Activated CD8-positive, alpha-beta memory T cell treated with anti-CD3 and anti-CD28 coated beads, Interleukin-2, amount 50 U/mL, for 24 hours (primary cell): ENCODE data around the gene TBC1D24.

Experiments used
- DNase-seq: peaks from one replicate; pipeline ENCODE4 v3.0.0-alpha.2; 2020; ENCODE audit errors: extremely low read depth

TBC1D24 gene

DNA sequence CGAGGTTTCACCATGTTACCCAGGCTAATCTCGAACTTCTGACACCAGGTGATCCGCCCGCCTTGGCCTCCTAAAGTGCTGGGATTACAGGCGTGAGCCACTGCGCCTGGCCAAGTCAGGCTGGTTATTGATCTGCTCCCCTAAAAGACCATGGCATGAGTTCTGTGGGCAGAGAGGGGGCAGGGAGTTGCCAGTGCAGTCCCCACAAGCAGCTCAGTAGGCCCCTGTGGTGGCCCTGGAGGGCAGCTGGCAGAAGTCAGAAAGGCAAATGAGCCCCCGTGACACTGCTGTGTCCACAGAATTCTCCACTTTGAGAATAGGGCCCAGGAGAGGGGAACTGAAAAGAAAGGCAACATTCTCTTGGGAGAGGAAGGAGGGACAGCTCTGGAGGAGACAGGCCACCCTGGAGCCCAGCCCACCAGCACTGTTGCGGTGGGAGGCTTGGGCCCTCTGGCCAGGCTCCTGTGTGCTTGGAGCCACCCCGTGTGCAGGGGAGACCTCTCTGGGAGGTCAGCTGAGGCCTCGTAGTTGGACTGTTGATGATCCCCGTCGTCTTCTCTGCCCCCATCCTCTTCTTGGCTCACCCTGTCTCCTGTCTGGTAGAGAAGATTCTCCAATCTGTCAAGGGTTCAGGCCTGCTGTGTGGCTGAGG, 43.2 kb downstream of the TBC1D24 start:
- no peak for DNase-seq

DNA sequence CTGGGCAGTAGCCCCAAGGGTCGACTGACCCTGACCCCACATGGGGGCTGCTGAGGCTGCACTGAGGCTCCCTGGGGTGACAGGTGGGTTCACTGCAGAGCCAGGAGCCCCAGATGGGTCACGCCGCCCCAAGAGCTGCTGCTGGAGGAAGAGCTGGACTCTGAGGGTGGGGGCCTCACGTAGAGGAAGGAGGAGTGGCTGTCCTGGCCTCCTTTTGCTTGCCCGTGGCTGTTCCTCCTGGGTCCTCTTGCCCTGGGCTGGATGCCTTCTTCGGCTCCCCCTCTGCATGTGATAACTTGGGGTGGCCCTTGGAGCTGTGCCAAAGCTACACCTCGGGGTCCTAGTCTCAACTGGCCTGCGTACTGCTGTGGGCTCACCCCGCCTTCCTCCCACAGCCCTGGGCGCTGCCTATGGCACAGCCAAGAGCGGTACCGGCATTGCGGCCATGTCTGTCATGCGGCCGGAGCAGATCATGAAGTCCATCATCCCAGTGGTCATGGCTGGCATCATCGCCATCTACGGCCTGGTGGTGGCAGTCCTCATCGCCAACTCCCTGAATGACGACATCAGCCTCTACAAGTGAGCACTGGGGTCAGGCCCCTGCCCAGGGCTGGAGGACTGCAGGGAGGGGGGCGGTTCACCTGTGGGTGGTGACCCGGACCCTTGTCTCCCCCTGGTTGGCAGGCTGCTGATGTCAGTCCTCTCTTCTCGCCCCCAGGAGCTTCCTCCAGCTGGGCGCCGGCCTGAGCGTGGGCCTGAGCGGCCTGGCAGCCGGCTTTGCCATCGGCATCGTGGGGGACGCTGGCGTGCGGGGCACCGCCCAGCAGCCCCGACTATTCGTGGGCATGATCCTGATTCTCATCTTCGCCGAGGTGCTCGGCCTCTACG, 44.1 kb downstream of the TBC1D24 start:
- no peak for DNase-seq

DNA sequence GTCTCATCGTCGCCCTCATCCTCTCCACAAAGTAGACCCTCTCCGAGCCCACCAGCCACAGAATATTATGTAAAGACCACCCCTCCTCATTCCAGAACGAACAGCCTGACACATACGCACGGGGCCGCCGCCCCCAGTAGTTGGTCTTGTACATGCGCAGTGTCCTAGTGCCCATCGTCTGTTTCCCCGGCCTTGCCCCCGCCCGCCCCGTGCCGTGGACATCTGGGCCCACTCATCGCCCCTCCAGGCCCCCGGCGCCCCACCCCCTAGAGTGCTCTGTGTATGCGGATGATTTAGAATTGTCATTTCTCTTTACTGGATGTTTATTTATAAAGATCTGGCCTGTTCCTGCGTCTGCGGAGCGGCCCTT, 44.8 kb downstream of the TBC1D24 start:
- no peak for DNase-seq

DNA sequence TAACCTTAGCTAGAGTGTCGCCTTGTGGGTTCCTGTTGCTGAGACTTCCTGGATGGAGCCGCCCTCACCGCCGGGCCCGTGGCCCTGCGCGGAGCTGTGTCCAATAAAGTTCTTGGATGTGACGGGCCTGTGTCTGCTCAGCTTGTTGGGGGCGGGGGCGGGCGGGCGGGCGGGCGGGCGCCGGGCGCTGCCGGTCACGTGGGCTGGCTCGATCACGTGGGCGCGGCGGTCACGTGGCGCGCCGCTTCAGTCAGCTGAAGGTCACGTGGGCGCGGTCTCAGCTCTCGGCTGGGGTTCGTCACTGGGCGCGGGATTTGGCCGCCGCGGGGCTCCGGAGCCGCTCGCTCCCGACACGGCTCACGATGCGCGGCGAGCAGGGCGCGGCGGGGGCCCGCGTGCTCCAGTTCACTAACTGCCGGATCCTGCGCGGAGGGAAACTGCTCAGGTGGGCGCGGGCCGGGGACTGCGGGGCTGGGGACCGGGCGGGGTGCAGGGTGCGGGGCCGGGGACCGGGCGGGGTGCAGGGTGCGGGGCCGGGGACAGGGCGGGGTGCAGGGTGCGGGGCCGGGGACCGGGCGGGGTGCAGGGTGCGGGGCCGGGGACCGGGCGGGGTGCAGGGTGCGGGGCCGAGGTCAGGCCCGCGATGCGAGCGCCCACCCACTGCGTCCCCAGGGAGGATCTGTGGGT, 45.3 kb downstream of the TBC1D24 start, which contains the start of gene AMDHD2:
Gene AMDHD2, plus strand, starts transcription at position 275 of the 687 bp plus-strand sequence. Its CDS starts 88 bp downstream, at position 363.
- DNase-seq, result no peak

DNA sequence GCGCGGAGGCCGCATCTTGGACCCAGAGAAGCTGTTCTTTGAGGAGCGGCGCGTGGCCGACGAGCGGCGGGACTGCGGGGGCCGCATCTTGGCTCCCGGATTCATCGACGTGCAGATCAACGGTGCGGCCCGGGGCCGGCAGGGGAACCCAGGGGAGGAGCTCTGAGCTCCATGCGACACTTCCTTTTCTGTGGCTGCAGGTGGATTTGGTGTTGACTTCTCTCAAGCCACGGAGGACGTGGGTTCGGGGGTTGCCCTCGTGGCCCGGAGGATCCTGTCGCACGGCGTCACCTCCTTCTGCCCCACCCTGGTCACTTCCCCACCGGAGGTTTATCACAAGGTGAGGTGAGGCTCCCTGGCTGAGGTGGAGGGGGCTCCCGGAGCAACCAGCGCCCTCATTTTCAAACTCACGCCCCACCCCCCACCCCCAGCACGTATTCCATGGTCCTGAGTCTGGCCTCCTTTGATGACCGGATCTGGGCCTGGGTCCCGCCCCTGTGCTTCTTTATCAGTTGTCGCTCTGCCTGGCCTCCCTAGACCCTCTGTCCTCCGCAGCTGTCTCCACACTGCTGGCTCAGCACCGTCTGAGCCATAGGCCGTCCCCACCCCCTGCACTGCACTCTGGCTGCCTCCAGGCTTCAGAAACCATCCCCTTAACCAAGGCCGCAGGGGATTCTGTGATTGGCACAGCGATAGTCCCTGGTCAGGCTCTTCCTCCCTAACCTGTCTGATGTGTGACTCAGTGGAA, 46.0 kb downstream of the TBC1D24 start:
- no peak for DNase-seq

DNA sequence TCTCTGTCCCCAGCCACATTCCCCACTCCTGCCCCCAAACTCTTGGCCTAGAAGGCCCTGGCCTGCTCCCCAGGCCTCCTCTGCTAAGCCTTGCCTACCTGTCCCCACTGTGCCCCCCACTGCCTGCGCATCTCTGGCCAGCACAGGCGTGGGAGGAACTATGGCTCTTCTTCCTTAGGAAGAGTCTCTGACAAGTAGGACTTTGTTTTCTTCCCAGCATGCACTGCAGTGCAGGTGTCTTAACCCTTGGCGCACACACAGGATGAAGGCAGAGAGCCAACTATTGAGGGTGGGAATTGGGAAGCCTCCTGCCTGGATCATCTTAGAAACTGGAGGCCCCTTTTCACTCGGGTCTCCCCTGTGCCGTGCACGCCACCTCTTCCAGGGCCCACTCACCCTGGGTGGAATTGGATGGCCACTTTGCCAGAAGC, 48.9 kb downstream of the TBC1D24 start:
- DNase-seq, result no peak

DNA sequence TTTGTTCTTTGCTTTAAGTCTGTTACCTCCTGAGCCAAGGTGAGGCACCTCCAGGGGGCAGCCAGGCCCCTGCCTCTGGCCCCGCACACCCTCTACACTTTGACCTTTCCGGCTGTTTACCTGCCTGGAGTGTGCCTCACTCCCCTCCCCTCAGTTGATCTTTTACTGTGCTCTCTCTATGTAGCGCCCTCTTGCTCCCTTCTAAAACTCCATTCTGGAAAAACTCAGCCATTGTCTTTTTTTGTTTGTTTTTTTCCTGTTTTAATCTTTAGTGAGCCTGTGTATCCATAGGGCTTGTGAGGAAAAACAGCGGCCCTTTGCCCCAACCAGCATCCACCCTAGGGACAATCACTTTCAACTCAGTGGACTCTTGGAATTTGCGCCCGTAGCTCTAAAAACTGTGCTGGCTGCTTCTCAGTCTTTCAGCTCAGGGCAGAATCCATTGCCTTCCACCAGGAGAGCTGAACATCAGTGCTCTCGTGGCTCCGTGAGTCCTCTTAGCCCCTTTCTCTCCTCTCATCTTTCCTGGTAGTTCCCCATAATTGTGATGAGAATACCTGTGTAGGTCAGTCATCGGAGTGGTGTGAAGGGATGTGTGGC, 49.5 kb downstream of the TBC1D24 start:
- no peak for DNase-seq

DNA sequence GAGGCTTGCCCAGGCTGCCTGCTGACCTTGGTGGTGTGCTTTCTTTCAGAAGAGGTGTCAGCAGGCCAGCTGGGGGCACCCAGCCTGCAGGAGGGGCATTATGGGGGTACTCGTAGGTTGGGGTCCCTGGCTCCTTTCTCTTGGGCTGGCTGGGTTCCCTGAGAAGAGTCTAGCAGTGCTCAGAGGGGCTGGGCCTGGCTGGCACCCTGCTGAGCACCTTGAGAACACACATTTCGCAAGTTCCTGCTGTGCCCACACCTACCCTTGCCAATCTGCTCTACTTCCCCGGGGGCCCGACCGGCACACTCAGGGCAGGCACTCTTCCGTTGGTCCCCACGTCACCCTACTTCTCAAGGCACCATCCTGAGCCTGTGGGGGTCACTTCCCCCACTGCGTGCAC, 51.2 kb downstream of the TBC1D24 start:
- no peak for DNase-seq

DNA sequence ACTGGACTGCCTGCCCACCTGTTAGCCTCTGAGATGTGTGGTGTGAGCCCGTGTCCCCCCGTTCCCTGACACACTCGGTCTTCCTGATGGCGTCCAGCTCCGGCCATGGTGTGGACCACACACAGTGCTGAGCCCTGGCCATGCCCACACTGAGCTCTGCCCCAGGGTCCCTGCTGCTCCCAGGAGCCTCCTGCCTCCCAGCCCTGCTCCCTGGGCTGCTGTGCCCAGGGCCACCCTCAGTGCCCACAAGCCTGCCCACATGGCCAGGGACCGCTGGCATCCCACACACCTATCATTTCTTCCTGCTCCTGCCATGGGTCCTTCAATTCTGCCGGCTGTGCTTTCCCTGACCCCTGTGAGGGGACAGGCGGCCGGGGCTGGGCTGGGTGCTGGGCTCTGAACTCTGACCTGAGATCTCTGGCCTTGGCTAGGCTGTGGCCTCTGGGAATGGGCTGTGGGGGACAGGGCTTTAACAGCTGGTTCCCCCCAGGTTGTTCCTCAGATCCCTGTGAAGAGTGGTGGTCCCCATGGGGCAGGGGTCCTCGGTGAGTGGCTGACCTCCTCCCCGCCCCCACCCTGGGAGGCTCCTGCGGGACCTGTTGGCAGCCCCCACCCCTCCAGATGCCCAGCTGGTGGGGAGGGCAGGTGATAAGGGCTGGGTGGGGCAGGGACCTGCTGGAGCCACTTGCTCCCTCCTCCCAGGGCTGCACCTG, 52.3 kb downstream of the TBC1D24 start:
- DNase-seq, result no peak

DNA sequence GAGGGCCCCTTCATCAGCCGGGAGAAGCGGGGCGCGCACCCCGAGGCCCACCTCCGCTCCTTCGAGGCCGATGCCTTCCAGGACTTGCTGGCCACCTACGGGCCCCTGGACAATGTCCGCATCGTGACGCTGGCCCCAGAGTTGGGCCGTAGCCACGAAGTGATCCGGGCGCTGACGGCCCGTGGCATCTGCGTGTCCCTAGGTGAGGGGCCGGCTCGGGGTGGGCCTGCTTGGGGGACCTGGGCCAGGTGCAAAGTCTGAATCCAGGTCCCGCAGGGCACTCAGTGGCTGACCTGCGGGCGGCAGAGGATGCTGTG, 52.8 kb downstream of the TBC1D24 start:
- DNase-seq, result no peak

DNA sequence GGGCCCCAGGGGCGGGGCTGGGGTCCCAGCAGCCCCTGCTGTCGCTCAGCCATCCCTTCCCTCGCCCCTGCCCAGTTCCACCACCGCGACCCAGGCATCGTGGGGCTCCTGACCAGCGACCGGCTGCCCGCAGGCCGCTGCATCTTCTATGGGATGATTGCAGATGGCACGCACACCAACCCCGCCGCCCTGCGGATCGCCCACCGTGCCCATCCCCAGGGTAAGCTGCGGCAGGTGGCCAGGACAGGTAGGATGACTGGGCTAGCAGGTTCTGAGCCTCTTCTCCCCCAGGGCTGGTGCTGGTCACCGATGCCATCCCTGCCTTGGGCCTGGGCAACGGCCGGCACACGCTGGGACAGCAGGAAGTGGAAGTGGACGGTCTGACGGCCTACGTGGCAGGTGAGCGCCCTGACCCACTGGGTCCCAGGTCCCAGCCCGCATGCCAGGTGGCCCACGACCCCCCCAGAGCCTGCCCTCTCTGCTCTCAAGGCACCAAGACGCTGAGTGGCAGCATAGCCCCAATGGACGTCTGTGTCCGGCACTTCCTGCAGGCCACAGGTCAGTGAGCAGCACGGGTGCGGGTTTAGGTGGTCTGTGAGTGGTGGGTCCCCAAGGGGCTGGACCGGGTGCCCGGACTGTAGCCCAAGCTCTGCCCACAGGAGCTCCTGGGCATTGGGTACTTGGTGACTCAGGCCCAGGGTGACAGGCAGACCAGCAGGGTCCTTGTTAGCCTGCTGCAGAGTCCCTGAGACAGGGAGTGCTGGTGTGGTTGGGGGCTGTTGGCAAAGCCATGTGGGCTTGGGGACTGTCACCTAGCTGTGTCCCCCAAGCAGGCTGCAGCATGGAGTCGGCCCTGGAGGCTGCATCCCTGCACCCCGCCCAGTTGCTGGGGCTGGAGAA, 53.5 kb downstream of the TBC1D24 start:
- DNase-seq, result no peak

DNA sequence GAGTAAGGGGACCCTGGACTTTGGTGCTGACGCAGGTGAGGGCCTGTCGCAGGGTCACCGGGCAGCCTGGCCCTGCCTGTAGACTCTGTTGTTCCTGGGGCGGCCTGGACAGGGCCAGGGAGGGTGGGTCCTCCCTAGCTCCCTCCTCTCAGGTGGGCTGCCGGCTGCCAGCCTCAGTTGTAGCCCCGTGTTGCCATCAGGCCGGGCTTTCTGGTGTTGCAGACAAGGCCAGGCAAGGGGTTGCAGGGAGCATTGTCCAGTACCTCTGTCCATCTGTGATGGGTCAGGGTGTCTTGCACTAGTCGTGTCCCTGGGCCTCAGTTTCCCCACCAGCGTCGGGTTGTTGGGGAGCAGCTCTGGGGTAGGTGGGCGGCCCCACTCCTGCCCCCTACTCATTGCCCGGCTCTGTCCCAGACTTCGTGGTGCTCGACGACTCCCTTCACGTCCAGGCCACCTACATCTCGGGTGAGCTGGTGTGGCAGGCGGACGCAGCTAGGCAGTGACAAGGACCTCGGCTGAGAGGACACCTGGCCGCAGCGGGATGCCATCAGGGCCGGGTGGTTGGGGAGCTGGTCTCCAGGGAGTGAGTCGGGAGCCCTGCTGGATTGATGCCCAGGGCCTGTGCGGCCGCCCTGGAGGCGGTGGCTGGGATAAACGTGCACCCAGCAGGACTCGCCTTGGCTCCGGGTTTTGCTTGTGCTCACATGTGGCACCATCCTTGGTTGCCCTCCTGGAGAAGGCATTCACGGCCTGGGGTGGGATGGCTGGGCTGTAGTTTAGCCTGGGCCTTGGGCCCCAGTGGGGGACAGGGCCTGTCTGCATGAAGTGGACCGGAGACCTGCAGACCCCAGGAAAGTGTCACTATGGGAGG, 54.4 kb downstream of the TBC1D24 start:
- DNase-seq, result no peak

DNA sequence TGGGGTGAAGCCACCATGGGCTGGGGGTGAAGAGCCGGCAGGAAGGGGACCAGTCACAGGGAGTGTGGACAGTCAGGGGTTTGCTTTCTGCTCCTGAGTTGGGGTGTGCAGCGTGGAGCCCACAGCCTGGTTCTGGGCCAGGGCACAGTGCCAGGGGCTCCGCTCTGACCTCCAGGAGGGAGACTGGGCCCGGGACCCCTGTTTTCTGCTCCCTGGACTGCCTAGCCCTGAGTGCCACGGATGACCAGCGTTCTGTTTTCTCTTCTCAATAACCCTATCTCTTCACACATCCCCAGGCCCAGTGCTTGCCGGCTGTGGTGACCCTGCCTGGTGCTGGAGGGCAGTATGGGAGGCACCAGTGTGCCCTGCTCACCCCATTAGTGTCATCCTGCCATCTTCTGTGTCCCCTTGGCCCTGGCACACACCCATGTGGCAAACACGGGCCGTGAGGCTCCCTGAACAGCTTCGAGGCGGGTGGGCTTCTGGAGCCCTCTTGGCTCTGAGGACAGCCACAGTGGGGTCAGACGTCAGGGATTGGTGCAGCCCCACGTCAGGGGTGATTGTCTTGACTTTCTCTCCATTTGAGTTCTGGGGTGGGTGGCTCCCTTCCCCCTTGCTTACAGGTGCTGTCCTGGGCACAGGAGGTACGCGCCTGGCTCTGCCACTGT, 55.2 kb downstream of the TBC1D24 start:
- no peak for DNase-seq

DNA sequence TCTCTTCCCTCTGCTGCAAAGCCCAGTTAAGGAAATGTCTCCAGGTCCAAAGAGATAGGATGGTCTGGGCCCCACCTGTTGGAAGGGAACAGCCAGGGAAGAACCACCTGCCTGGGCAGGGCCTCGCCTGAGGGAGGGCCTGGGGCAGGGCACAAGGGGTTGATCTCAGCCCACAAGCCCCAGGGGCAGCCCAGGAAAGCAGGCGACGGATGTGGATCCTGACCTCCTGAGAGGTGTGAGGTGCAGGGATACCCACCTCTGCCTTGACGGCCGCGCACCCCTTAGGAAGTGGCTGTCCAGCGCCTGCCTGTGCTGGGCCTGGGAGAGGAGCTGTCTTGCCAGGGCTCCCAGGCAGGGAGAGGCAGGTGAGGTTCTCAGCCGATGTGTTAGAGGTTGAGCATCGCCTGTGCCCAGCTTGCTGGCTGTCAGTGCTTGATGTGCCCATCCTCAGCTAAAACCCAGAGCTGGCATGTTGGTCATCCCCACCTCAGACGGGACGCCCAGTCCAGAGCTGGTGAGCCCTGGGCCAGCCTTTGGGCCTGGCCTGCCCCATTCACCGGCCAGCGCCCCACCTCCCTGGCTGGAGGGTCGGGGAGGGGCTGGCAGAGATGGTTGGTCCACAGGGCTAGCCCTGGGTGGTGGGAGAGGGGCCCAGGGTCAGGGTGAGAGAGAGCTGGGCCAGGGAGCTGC, 55.8 kb downstream of the TBC1D24 start:
- no peak for DNase-seq

DNA sequence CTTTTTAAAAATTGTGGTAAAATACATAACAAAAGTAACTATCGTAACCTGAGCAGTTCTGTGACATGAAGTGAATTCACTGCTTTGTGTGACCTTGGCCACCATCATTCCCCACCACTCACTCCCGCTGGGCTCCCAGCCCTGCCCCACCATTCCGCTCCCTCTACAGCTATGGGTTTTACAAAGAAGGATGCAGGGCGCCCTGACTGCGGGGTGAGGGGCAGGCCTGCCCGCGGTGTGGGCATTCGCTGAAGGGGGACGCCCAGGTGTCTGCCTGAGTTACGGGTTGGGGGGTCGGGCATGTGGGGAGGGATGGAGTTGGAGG, 56.4 kb downstream of the TBC1D24 start, which contains the start of gene CEMP1:
Gene CEMP1, minus strand, starts transcription at position 38 of the 325 bp plus-strand sequence. CDS start 335 bp downstream, outside the sequence.
- DNase-seq, result no peak

DNA sequence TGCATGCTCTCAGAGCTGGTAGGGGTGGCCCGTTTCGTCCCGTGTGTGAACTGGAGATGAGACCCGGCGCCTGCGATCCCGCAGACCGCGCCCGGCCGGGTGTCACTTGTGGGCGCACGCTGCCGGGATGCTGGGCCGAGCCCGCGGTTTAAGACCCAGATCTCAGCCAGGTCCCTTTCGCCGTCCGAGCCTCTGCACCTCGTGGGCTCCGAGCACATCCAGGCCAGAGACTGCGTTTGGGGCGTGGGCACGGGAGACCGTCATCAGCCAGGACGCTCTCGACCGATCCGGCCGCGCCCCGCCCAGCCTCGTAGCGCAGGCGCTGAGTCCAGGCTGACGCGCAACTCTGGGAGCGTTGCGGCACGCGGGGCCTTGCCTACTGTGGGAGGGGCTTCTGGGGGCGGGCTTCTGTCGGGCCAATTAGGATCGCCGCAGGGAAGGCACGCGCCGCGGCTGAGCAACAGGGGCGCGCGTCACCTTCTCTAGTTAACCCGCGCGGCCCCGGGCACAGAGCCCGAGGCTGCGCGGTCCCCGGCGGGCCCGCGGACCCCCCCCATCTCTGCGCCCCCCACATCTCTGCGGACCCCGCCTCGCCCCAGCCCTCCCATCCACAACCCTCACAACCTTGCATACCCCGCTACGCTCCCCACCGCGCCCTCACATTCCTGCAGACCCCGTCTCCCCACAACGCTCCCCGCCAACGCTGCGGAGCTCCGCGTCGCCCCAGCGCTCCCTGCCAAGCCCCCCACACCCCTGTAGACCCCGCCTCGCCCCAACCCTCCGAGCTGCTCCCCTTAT, 57.0 kb downstream of the TBC1D24 start:
- DNase-seq, result peak; percentile 97
